Measurements from ENCODE around the gene RAB19.

DNA sequence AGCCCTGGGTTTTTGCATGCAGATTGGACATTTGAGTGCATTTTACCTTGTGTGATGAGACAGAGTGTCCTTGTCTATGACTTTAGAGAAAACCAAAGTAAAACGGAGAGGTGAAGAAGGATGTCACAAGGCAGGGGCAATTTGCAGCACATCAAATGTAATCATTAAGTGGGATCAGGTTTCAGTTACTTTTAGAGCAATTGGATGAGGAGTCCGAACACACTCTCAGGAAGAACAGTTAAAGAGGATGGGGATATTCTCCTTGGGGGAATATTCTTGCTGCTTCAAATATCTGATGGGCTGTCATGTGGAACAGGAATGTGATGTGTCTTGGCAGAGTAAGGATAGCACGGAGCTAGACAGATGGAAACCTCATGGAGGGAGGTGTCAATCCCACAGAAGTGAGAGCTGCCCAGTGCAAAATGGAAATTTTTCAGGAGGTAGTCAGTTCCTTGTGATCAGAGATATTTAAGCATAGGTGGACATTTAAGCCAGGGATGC is 757 bp downstream of the RAB19 start:
- TF ChIP-seq ZNF778 (CRISPR knock-in tag; IDR thresholded peaks at IDR 0.05) (no peak), MYC (IDR thresholded peaks at IDR 0.05; ENCODE audit: low read depth, low read length) (no peak), MYC (CRISPR knock-in tag; IDR thresholded peaks at IDR 0.05; ENCODE audit: borderline replicate concordance, low read depth) (no peak), POLR2A (conservative IDR thresholded peaks at IDR 0.05) (no peak), ZNF274 (IDR thresholded peaks at IDR 0.05; ENCODE audit: borderline replicate concordance, low read depth, low read length) (no peak), NCOA1 (IDR thresholded peaks at IDR 0.05; ENCODE audit: low read depth) (no peak), XRCC4 (IDR thresholded peaks at IDR 0.05; ENCODE audit: extremely low read depth, insufficient read depth, insufficient read length) (no peak), HCFC1 (IDR thresholded peaks at IDR 0.05; ENCODE audit: low read depth, low read length) (no peak), CHD1 (IDR thresholded peaks at IDR 0.05; ENCODE audit: low read length) (no peak)
- TF ChIP-seq, protein P1, sequence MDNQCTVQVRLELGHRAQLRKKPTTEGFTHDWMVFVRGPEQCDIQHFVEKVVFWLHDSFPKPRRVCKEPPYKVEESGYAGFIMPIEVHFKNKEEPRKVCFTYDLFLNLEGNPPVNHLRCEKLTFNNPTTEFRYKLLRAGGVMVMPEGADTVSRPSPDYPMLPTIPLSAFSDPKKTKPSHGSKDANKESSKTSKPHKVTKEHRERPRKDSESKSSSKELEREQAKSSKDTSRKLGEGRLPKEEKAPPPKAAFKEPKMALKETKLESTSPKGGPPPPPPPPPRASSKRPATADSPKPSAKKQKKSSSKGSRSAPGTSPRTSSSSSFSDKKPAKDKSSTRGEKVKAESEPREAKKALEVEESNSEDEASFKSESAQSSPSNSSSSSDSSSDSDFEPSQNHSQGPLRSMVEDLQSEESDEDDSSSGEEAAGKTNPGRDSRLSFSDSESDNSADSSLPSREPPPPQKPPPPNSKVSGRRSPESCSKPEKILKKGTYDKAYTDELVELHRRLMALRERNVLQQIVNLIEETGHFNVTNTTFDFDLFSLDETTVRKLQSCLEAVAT (IDR thresholded peaks at IDR 0.05), result no peak
- TF ChIP-seq, protein P2, sequence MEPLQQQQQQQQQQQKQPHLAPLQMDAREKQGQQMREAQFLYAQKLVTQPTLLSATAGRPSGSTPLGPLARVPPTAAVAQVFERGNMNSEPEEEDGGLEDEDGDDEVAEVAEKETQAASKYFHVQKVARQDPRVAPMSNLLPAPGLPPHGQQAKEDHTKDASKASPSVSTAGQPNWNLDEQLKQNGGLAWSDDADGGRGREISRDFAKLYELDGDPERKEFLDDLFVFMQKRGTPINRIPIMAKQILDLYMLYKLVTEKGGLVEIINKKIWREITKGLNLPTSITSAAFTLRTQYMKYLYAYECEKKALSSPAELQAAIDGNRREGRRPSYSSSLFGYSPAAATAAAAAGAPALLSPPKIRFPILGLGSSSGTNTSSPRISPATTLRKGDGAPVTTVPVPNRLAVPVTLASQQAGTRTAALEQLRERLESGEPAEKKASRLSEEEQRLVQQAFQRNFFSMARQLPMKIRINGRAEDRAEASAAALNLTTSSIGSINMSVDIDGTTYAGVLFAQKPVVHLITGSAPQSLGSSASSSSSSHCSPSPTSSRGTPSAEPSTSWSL (CRISPR knock-in tag; IDR thresholded peaks at IDR 0.05; ENCODE audit: borderline replicate concordance), result no peak
- TF ChIP-seq, protein P3, sequence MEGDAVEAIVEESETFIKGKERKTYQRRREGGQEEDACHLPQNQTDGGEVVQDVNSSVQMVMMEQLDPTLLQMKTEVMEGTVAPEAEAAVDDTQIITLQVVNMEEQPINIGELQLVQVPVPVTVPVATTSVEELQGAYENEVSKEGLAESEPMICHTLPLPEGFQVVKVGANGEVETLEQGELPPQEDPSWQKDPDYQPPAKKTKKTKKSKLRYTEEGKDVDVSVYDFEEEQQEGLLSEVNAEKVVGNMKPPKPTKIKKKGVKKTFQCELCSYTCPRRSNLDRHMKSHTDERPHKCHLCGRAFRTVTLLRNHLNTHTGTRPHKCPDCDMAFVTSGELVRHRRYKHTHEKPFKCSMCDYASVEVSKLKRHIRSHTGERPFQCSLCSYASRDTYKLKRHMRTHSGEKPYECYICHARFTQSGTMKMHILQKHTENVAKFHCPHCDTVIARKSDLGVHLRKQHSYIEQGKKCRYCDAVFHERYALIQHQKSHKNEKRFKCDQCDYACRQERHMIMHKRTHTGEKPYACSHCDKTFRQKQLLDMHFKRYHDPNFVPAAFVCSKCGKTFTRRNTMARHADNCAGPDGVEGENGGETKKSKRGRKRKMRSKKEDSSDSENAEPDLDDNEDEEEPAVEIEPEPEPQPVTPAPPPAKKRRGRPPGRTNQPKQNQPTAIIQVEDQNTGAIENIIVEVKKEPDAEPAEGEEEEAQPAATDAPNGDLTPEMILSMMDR (IDR thresholded peaks at IDR 0.05 in 2 of 3, conservative IDR thresholded peaks at IDR 0.05 in 1 of 3; ENCODE audit: insufficient read depth in 2 of 3, low read depth in 1 of 3, low read length in 3 of 3), result no peak
- TF ChIP-seq, protein P4, sequence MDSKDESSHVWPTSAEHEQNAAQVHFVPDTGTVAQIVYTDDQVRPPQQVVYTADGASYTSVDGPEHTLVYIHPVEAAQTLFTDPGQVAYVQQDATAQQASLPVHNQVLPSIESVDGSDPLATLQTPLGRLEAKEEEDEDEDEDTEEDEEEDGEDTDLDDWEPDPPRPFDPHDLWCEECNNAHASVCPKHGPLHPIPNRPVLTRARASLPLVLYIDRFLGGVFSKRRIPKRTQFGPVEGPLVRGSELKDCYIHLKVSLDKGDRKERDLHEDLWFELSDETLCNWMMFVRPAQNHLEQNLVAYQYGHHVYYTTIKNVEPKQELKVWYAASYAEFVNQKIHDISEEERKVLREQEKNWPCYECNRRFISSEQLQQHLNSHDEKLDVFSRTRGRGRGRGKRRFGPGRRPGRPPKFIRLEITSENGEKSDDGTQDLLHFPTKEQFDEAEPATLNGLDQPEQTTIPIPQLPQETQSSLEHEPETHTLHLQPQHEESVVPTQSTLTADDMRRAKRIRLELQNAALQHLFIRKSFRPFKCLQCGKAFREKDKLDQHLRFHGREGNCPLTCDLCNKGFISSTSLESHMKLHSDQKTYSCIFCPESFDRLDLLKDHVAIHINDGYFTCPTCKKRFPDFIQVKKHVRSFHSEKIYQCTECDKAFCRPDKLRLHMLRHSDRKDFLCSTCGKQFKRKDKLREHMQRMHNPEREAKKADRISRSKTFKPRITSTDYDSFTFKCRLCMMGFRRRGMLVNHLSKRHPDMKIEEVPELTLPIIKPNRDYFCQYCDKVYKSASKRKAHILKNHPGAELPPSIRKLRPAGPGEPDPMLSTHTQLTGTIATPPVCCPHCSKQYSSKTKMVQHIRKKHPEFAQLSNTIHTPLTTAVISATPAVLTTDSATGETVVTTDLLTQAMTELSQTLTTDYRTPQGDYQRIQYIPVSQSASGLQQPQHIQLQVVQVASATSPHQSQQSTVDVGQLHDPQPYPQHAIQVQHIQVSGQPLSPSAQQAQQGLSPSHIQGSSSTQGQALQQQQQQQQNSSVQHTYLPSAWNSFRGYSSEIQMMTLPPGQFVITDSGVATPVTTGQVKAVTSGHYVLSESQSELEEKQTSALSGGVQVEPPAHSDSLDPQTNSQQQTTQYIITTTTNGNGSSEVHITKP (IDR thresholded peaks at IDR 0.05; ENCODE audit: partially characterized antibody), result no peak
